GM21619 (cell line): ENCODE results near the gene SLIT3.

ENCODE experiments used
- ATAC-seq: cut with Tn5 transposase; IDR thresholded peaks from one replicate; pipeline ENCODE4 v1.9.1; 2021; ENCODE audit not compliant: unreplicated experiment

Gene SLIT3

GRCh38 chr5:169178754-169179153 is 122.2 kb downstream of the SLIT3 start:
- ATAC-seq: no peak

- ATAC-seq: no peak
Observed at GRCh38 chr5:169178274-169178673, 122.7 kb downstream of the SLIT3 start.

GRCh38 chr5:169176709-169177694 is 123.9 kb downstream of the SLIT3 start:
- ATAC-seq: no peak

- ATAC-seq: no peak
Observed at GRCh38 chr5:169175733-169176132, 125.2 kb downstream of the SLIT3 start.

GRCh38 chr5:169174923-169175322 is 126.0 kb downstream of the SLIT3 start:
- ATAC-seq: no peak

- no peak for ATAC-seq
Observed at GRCh38 chr5:169173372-169173771, 127.6 kb downstream of the SLIT3 start.

- ATAC-seq: no peak
Observed at GRCh38 chr5:169171515-169171914, 129.4 kb downstream of the SLIT3 start.

GRCh38 chr5:169169783-169170182 is 131.2 kb downstream of the SLIT3 start:
- ATAC-seq: no peak

- ATAC-seq: no peak
Observed at GRCh38 chr5:169168280-169168679, 132.7 kb downstream of the SLIT3 start.

GRCh38 chr5:169166078-169166477 is 134.9 kb downstream of the SLIT3 start:
- ATAC-seq: no peak

GRCh38 chr5:169165052-169165451 is 135.9 kb downstream of the SLIT3 start:
- ATAC-seq: no peak

GRCh38 chr5:169164481-169164925 is 136.4 kb downstream of the SLIT3 start:
- ATAC-seq: no peak

GRCh38 chr5:169162407-169162806 is 138.5 kb downstream of the SLIT3 start:
- no peak for ATAC-seq

GRCh38 chr5:169161022-169161680 is 139.8 kb downstream of the SLIT3 start:
- ATAC-seq: no peak

GRCh38 chr5:169160405-169160901 is 140.5 kb downstream of the SLIT3 start:
- no peak for ATAC-seq

GRCh38 chr5:169158764-169159163 is 142.2 kb downstream of the SLIT3 start:
- ATAC-seq: no peak

GRCh38 chr5:169157064-169157463 is 143.9 kb downstream of the SLIT3 start:
- ATAC-seq: no peak

GRCh38 chr5:169154679-169155078 is 146.3 kb downstream of the SLIT3 start:
- ATAC-seq: no peak

- ATAC-seq: no peak
Observed at GRCh38 chr5:169153405-169153804, 147.5 kb downstream of the SLIT3 start.

GRCh38 chr5:169152946-169153345 is 148.0 kb downstream of the SLIT3 start:
- ATAC-seq: no peak

- no peak for ATAC-seq
Observed at GRCh38 chr5:169152453-169152852, 148.5 kb downstream of the SLIT3 start.
